Fibroblast of lung (primary cell): ENCODE measurements around the gene LIMA1. TPM values are rescaled to one million over a fixed set of nuclear protein-coding genes. Genes with fewer than 3 reads are reported as not detected.

Source experiments
- DNase-seq, 2 donors: peaks; one replicate each; pipeline versions ENCODE4 v3.0.0 to v3.0.0-alpha.2; 2010; ENCODE audit warnings: low read depth in 2 of 2
- H2AFZ ChIP-seq: 2 replicates; pipeline ENCODE4 v1.5.1; 2012; ENCODE audit warnings: low read length, control low read depth, inconsistent platforms
- H3K27ac ChIP-seq: 2 replicates; pipeline ENCODE4 v1.5.1; 2011; ENCODE audit warnings: low read length, control low read depth; ENCODE audit not compliant: insufficient read depth
- H3K27me3 ChIP-seq: 2 replicates; pipeline ENCODE4 v1.5.1; 2011; ENCODE audit warnings: mild to moderate bottlenecking, low read length; ENCODE audit not compliant: control insufficient read depth, insufficient read depth
- H3K36me3 ChIP-seq: 2 replicates; pipeline ENCODE4 v1.5.1; 2011; ENCODE audit warnings: low read length; ENCODE audit not compliant: control insufficient read depth, insufficient read depth
- H3K4me1 ChIP-seq: 2 replicates; pipeline ENCODE4 v1.5.1; 2011; ENCODE audit warnings: low read length; ENCODE audit not compliant: control insufficient read depth, insufficient read depth; ENCODE audit errors: extremely low read depth
- H3K4me2 ChIP-seq: 2 replicates; pipeline ENCODE4 v1.5.1; 2011; ENCODE audit warnings: low read length, control low read depth; ENCODE audit not compliant: insufficient read depth; ENCODE audit errors: extremely low read depth
- H3K4me3 ChIP-seq, 4 experiments: fragments of 200-600 bp in 1 of 4; sonication (generic) in 1 of 4; replicated peaks in 1 of 4; 2 replicates each; pipeline ENCODE4 v1.5.1; 2011 to 2016; ENCODE audit warnings: low read length in 4 of 4, low read depth in 3 of 4, mild to moderate bottlenecking in 3 of 4, control low read depth in 2 of 4, inconsistent platforms in 1 of 4, mixed read lengths in 1 of 4; ENCODE audit not compliant: insufficient read depth in 1 of 4; ENCODE audit errors: control extremely low read depth in 1 of 4
- H3K79me2 ChIP-seq: 2 replicates; pipeline ENCODE4 v1.5.1; 2012; ENCODE audit warnings: mild to moderate bottlenecking, low read length, inconsistent platforms; ENCODE audit not compliant: control insufficient read depth, insufficient read depth
- H3K9ac ChIP-seq: 2 replicates; pipeline ENCODE4 v1.5.1; 2011; ENCODE audit warnings: mild to moderate bottlenecking, low read length, control low read depth; ENCODE audit not compliant: insufficient read depth
- H3K9me3 ChIP-seq: 2 replicates; pipeline ENCODE4 v1.5.1; 2012; ENCODE audit warnings: low read depth, low read length; ENCODE audit not compliant: control insufficient read depth, insufficient read depth
- H4K20me1 ChIP-seq: 2 replicates; pipeline ENCODE4 v1.5.1; 2011; ENCODE audit warnings: low read length; ENCODE audit not compliant: control insufficient read depth, insufficient read depth; ENCODE audit errors: extremely low read depth
- CTCF ChIP-seq, 2 donors: IDR thresholded peaks in 1 of 2; conservative IDR thresholded peaks in 1 of 2; 1 replicate in 1 of 2; 2 replicates in 1 of 2; pipeline ENCODE4 v1.5.1; 2011 to 2012; ENCODE audit warnings: low read length in 2 of 2, control low read depth in 1 of 2, inconsistent platforms in 1 of 2, low read depth in 1 of 2, mild to moderate bottlenecking in 1 of 2
- EZH2 ChIP-seq: IDR thresholded peaks from 2 replicates; pipeline ENCODE4 v1.5.1; 2012; ENCODE audit warnings: low read length, control low read depth, mild to moderate bottlenecking; ENCODE audit errors: missing control alignments
- polyA plus RNA-seq, 2 donors: library from polyadenylated mRNA; depleted of rRNA in 1 of 2; stranded (reverse) in 1 of 2; unstranded in 1 of 2; fragments of >200 nt; gene quantifications; 2 replicates each; pipeline ENCODE4 v1.2.1, GENCODE V29; 2011 to 2012; ENCODE audit warnings: missing spikeins in 1 of 2
- total RNA-seq: library from RNA; depleted of rRNA; stranded (reverse); fragments of >200 nt; gene quantifications from 2 replicates; pipeline ENCODE4 v1.2.1, GENCODE V29; 2014

The LIMA1 gene
- total and polyA plus RNA-seq, 2 donors (not counting 1 experiment from before 2014, with no cell fraction given): 171 to 308 TPM

GRCh38 chr12:50167049-50167828 is 116.1 kb downstream of the LIMA1 start, which contains the start of gene CERS5:
Gene CERS5, minus strand, starts transcription at chr12:50167369. Its CDS starts 72 bp downstream, at chr12:50167297.
- Histone ChIP-seq H3K9me3 (no peaks in the 10 kb centered on the region), H3K9ac (peak within 1 kb of the TSS; percentile 93), H3K79me2 (peaks cover 35% of the 10 kb centered on the region), H3K27me3 (no peaks in the 10 kb centered on the region), H3K27ac (peak within 1 kb of the TSS; percentile 89), H4K20me1 (no peaks in the 10 kb centered on the region), H2AFZ (peak within 1 kb of the TSS; percentile 49), H3K4me1 (no peaks in the 10 kb centered on the region), H3K36me3 (no peaks in the 10 kb centered on the region), H3K4me3 (peak within 1 kb of the TSS; percentile 47 to 97 (median 92)), H3K4me2 (peak within 1 kb of the TSS; percentile 73)
- TF ChIP-seq CTCF (conservative IDR thresholded peaks at IDR 0.05 in 1 of 2, IDR thresholded peaks at IDR 0.05 in 1 of 2; ENCODE audit: low read depth in 1 of 2, low read length in 2 of 2): no peak
- TF ChIP-seq EZH2: no peak
- peak; percentile 98 for DNase-seq

- peak overlapping the region; percentile 89 for H3K27ac ChIP-seq
- DNase-seq: peak in 1 of 2 donors; percentile 52
Observed at GRCh38 chr12:50166799-50167048, 116.6 kb downstream of the LIMA1 start.

GRCh38 chr12:50164963-50165362 is 118.4 kb downstream of the LIMA1 start:
- peaks cover 44% of the 10 kb centered on the region for H3K79me2 ChIP-seq
- H3K4me1 ChIP-seq: no peaks in the 10 kb centered on the region
- H4K20me1 ChIP-seq: no peaks in the 10 kb centered on the region
- H2AFZ ChIP-seq: no peak overlapping the region
- no peak overlapping the region for H3K27ac ChIP-seq
- no peaks in the 10 kb centered on the region for H3K27me3 ChIP-seq
- H3K9me3 ChIP-seq: no peaks in the 10 kb centered on the region
- no peak overlapping the region for H3K9ac ChIP-seq
- H3K36me3 ChIP-seq: no peaks in the 10 kb centered on the region
- DNase-seq: no peak
- H3K4me3 ChIP-seq: no peak overlapping the region
- no peak overlapping the region for H3K4me2 ChIP-seq
- TF ChIP-seq EZH2 (no peak), CTCF (conservative IDR thresholded peaks at IDR 0.05 in 1 of 2, IDR thresholded peaks at IDR 0.05 in 1 of 2; ENCODE audit: low read depth in 1 of 2, low read length in 2 of 2) (no peak)

More at GRCh38 chr12:50166799-50167048, 116.6 kb downstream of the LIMA1 start:
- Histone ChIP-seq H3K36me3 (no peaks in the 10 kb centered on the region), H3K9me3 (no peaks in the 10 kb centered on the region), H3K4me1 (no peaks in the 10 kb centered on the region), H3K4me2 (peak overlapping the region; percentile 73), H3K27me3 (no peaks in the 10 kb centered on the region), H3K9ac (peak overlapping the region; percentile 93), H4K20me1 (no peaks in the 10 kb centered on the region), H2AFZ (no peak overlapping the region), H3K4me3 (peak overlapping the region; percentile 47 to 97 (median 92)), H3K79me2 (peaks cover 35% of the 10 kb centered on the region)
- TF ChIP-seq EZH2 (no peak), CTCF (conservative IDR thresholded peaks at IDR 0.05 in 1 of 2, IDR thresholded peaks at IDR 0.05 in 1 of 2; ENCODE audit: low read depth in 1 of 2, low read length in 2 of 2) (no peak)
